Middle frontal gyrus (tissue), 1 donor: Measurements from ENCODE around the gene ST6GALNAC6.
A peak's percentile ranks its signal among the peaks of the same experiment; 100 is the strongest.
"Not testable (repeated sequence)": the region's sequence is repeated elsewhere in the genome, so short reads cannot be mapped to it uniquely, and the experiment has no call there.

Source experiments
- DNase-seq: peaks from one replicate; pipeline ENCODE4 v3.0.0-alpha.2; 2015; ENCODE audit warnings: low spot score; ENCODE audit errors: extremely low spot score

Gene ST6GALNAC6

DNA sequence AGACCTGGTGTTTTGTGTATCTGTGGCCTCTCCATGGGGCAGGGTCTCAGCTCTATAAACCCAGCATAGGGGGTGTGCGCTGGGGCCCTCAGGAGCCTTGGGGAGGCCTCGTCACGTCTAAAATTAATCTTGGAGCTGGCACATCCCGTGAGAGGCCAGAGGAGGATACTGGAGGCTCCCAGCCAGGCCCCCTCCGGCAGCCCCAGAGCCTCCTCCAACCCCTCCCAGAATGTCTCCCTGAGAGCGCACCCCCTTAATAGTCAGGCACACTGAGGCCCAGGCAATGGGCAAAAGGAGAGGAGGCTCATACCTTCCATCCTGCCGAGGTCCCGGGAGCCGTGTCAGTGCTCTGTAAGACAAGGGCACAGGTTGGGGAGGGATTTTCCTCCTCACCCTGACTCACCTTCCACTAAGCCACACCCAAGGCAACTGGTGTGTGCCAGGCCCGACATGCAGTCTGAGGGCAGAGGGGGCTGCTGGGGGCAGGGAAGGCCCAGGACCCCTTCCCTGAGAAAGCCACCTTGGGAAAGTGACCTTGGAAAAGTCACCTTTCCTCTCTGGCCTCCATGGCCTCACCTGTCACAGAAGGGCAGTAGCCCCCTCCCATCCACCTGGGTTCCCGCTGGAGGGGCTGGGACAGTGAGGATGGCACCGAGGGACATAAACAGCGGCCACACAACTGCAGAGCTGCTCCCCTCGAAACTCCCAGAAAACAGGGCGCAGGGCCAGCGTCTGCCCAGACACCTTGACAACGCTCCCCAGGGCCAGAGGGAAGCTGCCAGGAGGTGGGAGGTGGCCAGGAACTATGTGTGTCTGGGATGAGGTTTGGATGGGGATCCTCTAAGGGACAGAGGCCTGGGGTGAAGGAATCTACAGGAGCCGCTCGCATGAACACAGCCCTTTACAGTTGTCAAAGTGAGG lies 24.8 kb downstream of the ST6GALNAC6 start:
- DNase-seq, result no peak

DNA sequence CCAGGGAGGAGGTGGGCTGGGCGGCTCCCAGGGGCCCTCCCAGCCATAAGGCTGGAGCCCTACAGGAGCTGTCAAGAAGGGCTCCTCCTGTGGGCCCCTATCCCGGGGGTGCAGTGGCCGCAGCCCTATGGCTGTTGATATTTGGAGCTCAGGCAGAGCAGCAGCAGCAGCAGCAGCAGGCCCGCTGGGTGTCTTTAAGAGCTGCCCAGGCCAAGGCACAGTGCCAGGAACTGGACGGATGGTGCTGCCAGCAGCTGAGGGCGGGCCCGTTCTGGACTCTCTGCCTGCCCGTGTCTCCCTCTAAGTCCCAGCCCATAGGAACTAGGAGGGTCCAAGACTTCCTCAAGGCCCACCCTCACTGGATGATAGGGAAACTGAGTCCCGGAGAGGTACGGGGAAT lies 25.5 kb downstream of the ST6GALNAC6 start:
- peak; percentile 27 for DNase-seq

GRCh38 chr9:127873223-127873691 lies 26.1 kb downstream of the ST6GALNAC6 start:
- no peak for DNase-seq

DNA sequence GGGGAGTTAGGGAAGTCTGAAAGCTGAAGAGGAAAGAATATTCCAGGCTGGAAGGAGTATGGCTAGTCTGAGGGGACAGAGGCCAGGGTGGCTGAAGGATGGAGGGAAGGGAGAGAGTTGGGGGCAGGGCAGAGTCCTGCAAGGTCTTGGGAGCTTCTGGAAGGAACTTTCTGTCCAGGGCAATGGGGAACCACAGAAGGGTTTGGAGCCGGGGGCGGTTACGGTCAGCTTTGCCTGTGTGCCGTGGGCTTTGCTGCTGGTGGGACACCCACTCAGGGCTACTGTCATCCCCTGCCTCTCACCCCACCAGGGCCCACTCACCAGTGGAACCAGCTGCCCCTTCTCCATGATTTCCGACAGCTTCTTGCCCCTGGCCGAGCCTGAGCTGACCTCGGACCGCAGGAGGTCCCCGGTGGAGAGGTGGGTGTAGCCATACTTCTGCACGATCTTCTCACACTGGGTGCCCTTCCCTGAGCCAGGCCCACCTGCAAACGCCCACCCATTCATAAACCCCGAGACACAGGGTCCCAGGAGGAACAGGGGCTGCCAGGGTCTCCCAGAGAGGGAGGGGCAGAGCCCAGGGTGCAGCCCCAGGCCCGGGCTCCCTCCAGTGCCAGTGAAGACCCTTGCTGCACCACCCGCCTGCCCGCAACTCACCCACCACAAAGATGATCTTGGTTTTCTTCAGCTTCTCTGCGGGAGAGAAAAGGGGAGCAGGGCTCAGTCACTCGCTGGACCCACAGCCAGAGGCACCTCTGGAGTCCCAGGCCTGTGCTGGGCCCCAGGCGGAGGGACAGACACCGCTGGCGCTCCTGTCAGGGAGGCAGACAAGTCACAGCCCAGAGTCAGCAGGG lies 26.8 kb downstream of the ST6GALNAC6 start:
- no peak for DNase-seq

DNA sequence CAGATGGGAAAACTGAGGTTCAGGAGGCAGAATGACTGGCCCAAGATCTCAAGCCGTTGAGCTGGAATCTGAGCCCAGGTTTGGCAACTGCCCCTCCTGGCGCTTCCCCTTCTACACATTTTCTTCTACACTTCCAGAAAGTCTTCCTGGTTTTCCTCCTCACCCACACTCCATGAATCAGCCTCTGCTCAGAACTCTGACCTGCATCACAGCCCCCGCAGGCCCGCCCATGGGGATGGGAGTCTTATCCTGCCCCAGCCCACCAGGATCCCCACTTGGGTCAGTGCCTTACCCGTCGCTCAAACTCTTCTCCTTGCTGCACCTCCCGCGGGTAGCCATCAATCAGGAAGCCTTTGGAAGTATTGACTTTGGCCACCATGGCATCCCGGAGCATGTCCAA lies 27.9 kb downstream of the ST6GALNAC6 start:
- no peak for DNase-seq

- DNase-seq, result no peak
Measured at GRCh38 chr9:127870887-127871286, 28.5 kb downstream of the ST6GALNAC6 start.

DNA sequence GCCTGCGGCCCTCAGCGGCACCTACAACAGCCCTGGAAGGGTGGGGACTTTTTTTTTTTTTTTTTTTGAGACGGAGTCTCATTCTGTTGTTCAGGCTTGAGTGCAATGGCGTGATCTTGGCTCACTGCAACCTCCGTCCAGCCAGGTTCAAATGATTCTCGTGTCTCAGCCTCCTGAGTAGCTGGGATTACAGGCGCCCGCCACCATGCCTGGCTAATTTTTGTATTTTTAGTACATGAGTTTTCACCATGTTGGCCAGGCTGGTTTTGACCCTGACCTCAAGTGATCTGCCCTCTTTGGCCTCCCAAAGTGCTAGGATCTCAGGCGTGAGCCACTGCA lies 29.3 kb downstream of the ST6GALNAC6 start:
- DNase-seq, result not testable (repeated sequence)

GRCh38 chr9:127869310-127870152 lies 29.9 kb downstream of the ST6GALNAC6 start:
- DNase-seq, result peak; percentile 44

GRCh38 chr9:127868278-127868902 lies 31.0 kb downstream of the ST6GALNAC6 start:
- DNase-seq, result no peak

GRCh38 chr9:127867356-127868277 lies 31.8 kb downstream of the ST6GALNAC6 start:
- DNase-seq, result no peak

- DNase-seq, result no peak
Measured at GRCh38 chr9:127866535-127866934, 32.9 kb downstream of the ST6GALNAC6 start.

DNA sequence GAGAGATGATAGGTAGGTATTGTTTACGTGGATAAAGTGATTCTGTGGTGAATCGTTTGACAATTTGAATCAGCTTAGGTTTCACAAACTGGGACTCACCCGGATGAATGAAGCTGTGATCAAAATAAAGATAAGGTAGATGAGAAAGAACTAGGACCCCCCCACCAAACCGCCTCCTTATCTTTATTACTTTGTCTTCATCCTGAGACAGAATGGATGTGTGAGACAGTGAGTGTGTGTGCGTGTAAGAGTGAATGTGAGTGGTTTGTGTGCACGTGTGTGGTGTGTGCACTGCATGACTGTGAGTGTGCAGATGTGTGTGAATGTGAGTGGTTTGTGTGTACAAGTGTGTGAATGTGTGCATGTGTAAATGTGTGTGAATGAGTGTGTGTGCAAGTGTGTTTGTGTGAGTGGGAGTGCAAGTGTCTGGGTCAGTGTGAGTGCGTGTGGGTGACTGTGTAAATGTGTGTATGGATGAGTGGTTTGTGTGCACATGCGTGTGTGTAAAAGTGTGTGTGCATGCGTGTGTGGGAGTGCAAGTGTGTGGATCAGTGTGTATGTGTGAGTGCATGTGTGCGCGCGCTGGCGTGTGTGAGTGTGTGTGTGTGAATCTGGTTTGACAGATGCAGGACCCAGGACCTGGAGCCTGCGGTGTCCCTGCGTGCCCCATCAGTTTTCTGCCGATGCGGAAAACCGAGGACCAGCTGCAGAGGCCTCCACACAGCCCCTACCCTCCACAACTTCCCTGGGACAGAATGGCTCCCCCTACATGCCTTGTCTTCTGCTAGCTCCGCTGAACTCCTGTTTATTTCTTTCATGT lies 33.5 kb downstream of the ST6GALNAC6 start:
- DNase-seq, result no peak

DNA sequence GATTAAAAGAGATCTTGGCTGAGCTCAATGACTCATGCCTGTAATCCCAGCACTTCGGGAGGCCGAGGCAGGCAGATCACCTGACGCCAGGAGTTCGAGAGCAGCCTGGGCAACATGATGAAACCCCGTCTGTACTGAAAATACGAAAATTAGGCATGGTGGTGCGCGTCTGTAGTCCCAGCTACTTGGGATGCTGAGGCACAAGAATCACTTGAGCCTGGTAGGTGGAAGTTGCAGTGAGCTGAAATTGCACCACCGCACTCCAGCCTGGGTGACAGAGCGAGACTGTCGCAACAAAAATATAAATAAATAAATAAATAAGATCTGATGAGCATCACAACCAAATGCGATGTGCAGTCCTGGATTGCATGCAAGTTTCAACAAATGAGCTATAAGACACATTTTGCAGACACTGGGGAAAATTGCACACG lies 36.2 kb downstream of the ST6GALNAC6 start:
- DNase-seq, result no peak

DNA sequence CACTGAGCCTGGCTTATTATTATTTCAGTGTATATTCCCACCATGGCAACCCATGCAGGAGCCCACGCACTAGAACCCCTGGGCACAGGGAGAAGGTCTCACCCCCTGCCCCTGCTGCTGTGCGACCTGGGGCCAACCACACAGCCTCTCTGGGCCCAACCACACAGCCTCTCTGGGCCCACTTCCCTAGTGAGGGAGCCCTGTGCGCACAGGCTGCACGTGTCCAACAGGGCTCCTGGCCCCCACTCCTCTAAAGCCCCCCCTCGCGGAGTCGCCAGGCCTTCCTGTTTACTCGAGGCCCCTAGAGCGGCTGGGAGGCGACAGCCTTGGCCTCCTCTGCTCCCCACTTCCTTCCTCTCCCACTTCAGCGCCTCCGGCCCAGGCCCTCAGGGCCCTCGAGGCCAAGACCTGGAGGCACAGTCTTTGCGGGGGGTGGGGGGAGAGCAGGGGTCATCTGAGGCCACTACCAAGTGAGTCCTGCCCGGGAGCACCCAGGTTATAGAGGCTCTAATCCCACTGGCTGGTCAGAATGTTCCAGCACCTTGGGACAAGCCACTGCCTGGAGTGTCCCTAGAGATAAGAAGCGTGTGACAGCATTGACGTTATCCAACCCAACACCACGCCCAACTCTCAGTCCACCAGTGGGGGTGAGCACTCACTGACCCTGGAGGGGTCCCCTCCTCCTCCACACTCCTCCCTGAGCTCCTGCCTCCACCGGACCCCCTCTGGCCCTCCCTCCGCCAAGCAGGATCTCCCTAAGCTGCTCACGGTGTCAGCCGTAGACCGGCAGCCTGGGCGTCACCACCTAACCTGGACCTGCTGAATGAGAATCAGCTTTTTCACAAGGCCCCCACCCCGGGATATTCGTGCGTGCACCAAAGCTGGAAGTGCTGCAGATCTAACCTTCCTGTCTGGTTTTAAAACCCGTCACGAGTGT lies 37.1 kb downstream of the ST6GALNAC6 start:
- no peak for DNase-seq

- no peak for DNase-seq
Measured at GRCh38 chr9:127860779-127861178, 38.6 kb downstream of the ST6GALNAC6 start.

DNA sequence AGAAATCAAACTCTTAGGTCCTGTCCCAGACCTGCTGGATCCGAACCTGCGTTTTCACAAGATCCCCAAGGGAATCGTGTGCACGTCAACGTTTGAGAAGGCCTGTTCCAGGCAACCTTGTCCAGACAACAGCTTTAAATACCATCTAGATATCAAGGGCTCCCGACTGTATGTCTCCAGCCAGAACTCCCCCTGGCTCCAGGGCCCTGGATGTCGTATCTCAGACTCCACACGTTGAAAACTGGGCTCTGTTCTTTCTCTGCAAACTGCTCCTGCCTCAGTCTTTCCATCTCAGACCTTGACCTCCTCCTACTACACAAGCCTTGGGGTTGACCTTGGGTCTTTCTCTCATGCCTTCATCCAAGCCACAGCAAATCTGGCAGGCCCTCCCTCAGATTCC lies 39.1 kb downstream of the ST6GALNAC6 start:
- no peak for DNase-seq

DNA sequence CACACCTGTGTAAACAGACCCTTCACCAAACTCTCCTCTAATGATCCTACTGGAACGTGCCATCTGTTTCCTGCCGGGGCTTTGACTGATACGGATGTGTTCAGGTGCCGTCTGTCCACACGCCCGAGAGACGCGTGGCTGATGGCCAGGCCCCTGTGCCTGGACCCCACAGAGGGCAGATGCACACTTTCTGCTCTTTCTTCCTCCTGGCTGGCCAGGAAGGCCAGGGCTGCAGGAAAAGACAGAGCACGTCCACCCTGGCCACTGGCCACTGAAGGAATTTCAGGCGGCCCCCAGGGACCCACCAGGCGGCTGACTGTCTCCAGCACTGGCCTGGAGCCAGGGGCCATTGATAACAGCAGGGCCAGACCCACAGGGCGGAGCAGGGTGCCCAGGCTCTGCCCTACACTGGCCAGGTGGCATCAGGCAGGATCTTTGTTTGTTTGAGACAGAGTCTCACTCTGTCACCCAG lies 41.3 kb downstream of the ST6GALNAC6 start:
- DNase-seq, result no peak

GRCh38 chr9:127857278-127857677 lies 42.1 kb downstream of the ST6GALNAC6 start:
- DNase-seq, result no peak
